ENCODE data around the gene PEX26.
"Not testable (repeated sequence)": the region's sequence is repeated elsewhere in the genome, so short reads cannot be mapped to it uniquely, and the experiment has no call there.

The PEX26 gene

DNA sequence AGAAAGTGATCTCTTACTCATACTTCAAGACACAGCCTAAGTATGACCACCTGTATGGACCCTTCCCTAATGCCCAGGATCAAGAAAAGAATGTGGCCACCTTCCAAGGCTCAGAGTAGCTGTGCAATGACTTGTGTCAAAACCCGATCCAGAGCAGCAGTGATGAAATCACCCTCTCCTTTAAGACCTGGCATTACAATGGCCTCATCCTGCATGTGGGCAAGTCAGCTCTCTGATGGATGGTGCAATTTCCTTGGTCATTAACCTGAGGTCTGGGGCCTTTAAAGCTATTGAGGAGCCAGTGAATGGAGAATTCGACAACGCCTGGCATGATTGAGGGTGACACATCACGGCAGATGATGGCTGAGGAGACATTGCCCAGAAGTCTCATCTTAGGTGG is 23.7 kb downstream of the PEX26 start:
- peaks cover 3% of the 10 kb centered on the region for H3K9me3 ChIP-seq (ENCODE audit: insufficient read depth, low read length, severe bottlenecking)
- H2AFZ ChIP-seq (ENCODE audit: low read depth, low read length): no peak overlapping the region
- no peaks in the 10 kb centered on the region for H4K20me1 ChIP-seq (ENCODE audit: insufficient read depth, low read length)
- no peaks in the 10 kb centered on the region for H3K27me3 ChIP-seq (ENCODE audit: insufficient read depth, low read length, poor library complexity)
- no peak overlapping the region for H3K4me3 ChIP-seq (ENCODE audit: low read depth in 1 of 2, low read length in 2 of 2)
- H3K4me1 ChIP-seq (ENCODE audit: insufficient read depth, low read length): no peaks in the 10 kb centered on the region
- no peak for DNase-seq
- peaks cover 16% of the 10 kb centered on the region; the same call in 1 of the 2 replicates for H3K36me3 ChIP-seq (ENCODE audit: insufficient read depth, low read length)
- no peak overlapping the region for H3K27ac ChIP-seq (ENCODE audit: low read length)
- H3K9ac ChIP-seq (ENCODE audit: low read depth, low read length): no peak overlapping the region
- H3K4me2 ChIP-seq (ENCODE audit: insufficient read depth, low read length): no peak overlapping the region
- no peaks in the 10 kb centered on the region for H3K79me2 ChIP-seq (ENCODE audit: insufficient read depth, low read length)
- no peak for TF ChIP-seq EZH2 (IDR thresholded peaks at IDR 0.05; ENCODE audit: borderline replicate concordance, low read depth, low read length, severe bottlenecking)
- TF ChIP-seq, protein P1, sequence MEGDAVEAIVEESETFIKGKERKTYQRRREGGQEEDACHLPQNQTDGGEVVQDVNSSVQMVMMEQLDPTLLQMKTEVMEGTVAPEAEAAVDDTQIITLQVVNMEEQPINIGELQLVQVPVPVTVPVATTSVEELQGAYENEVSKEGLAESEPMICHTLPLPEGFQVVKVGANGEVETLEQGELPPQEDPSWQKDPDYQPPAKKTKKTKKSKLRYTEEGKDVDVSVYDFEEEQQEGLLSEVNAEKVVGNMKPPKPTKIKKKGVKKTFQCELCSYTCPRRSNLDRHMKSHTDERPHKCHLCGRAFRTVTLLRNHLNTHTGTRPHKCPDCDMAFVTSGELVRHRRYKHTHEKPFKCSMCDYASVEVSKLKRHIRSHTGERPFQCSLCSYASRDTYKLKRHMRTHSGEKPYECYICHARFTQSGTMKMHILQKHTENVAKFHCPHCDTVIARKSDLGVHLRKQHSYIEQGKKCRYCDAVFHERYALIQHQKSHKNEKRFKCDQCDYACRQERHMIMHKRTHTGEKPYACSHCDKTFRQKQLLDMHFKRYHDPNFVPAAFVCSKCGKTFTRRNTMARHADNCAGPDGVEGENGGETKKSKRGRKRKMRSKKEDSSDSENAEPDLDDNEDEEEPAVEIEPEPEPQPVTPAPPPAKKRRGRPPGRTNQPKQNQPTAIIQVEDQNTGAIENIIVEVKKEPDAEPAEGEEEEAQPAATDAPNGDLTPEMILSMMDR (IDR thresholded peaks at IDR 0.05; ENCODE audit: borderline replicate concordance, extremely low read depth, low read length, poor library complexity, severe bottlenecking): no peak
- ATAC-seq (ENCODE audit: insufficient read depth, low read depth): no peak

DNA sequence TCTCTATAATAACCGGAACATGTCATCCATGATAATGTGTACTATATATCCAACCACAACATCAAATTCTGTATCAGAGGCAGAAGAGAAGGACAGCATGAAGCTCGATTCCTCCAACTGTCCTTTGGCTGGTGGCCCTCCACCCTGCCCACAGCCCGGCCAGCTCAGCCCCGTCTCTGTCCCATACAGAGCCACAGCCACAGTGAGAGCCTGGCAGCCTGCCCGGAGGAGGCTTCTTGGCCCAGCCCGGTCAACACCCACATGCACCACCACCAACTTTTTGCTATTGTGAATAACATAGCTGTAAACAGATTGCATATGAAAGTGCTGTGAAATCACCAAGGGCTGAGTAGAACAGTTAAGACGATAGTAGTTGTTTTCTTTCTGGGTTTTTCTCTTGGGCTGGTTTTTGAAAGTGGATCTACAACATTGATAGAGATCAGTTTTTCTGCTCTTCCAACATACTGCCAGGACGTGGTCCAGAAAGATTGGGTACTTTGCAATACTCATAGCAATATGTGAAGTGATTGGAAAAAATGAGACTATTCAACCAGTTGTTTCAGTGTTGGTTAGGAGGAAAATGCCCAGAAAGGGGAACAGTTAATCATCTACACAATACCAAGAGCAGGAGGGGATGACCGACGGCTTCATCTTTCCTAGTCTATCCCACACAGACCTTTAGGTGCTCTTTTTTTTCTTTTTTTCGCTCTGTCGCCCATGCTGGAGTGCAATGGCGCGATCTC is 25.9 kb downstream of the PEX26 start:
- H3K79me2 ChIP-seq (ENCODE audit: insufficient read depth, low read length): no peaks in the 10 kb centered on the region
- H3K27ac ChIP-seq (ENCODE audit: low read length): no peak overlapping the region
- TF ChIP-seq, protein P1 (IDR thresholded peaks at IDR 0.05; ENCODE audit: borderline replicate concordance, extremely low read depth, low read length, poor library complexity, severe bottlenecking): no peak
- no peak for TF ChIP-seq EZH2 (IDR thresholded peaks at IDR 0.05; ENCODE audit: borderline replicate concordance, low read depth, low read length, severe bottlenecking)
- peaks cover 13% of the 10 kb centered on the region; the same call in 1 of the 2 replicates for H3K36me3 ChIP-seq (ENCODE audit: insufficient read depth, low read length)
- H4K20me1 ChIP-seq (ENCODE audit: insufficient read depth, low read length): no peaks in the 10 kb centered on the region
- no peak overlapping the region for H3K4me2 ChIP-seq (ENCODE audit: insufficient read depth, low read length)
- ATAC-seq (ENCODE audit: insufficient read depth, low read depth): no peak
- no peaks in the 10 kb centered on the region for H3K4me1 ChIP-seq (ENCODE audit: insufficient read depth, low read length)
- DNase-seq: no peak
- H3K9ac ChIP-seq (ENCODE audit: low read depth, low read length): no peak overlapping the region
- no peak overlapping the region for H3K4me3 ChIP-seq (ENCODE audit: low read depth in 1 of 2, low read length in 2 of 2)
- peaks cover 3% of the 10 kb centered on the region for H3K9me3 ChIP-seq (ENCODE audit: insufficient read depth, low read length, severe bottlenecking)
- H3K27me3 ChIP-seq (ENCODE audit: insufficient read depth, low read length, poor library complexity): no peaks in the 10 kb centered on the region
- no peak overlapping the region for H2AFZ ChIP-seq (ENCODE audit: low read depth, low read length)

- 0 out of 2 replicates have a peak, but pooled peaks cover 2% of the 10 kb centered on the region for H4K20me1 ChIP-seq (ENCODE audit: insufficient read depth, low read length)
- H3K9me3 ChIP-seq (ENCODE audit: insufficient read depth, low read length, severe bottlenecking): peaks cover 3% of the 10 kb centered on the region
- ATAC-seq (ENCODE audit: insufficient read depth, low read depth): no peak
- H3K4me3 ChIP-seq (ENCODE audit: low read depth in 1 of 2, low read length in 2 of 2): no peak overlapping the region
- H3K27ac ChIP-seq (ENCODE audit: low read length): no peak overlapping the region
- DNase-seq: no peak
- H3K4me1 ChIP-seq (ENCODE audit: insufficient read depth, low read length): no peaks in the 10 kb centered on the region; the same call in 1 of the 2 replicates
- no peaks in the 10 kb centered on the region for H3K79me2 ChIP-seq (ENCODE audit: insufficient read depth, low read length)
- peaks cover 13% of the 10 kb centered on the region; the same call in 1 of the 2 replicates for H3K36me3 ChIP-seq (ENCODE audit: insufficient read depth, low read length)
- H2AFZ ChIP-seq (ENCODE audit: low read depth, low read length): no peak overlapping the region
- no peak overlapping the region for H3K4me2 ChIP-seq (ENCODE audit: insufficient read depth, low read length)
- H3K27me3 ChIP-seq (ENCODE audit: insufficient read depth, low read length, poor library complexity): no peaks in the 10 kb centered on the region
- H3K9ac ChIP-seq (ENCODE audit: low read depth, low read length): no peak overlapping the region
- TF ChIP-seq, protein P1 (IDR thresholded peaks at IDR 0.05; ENCODE audit: borderline replicate concordance, extremely low read depth, low read length, poor library complexity, severe bottlenecking): no peak
- no peak for TF ChIP-seq EZH2 (IDR thresholded peaks at IDR 0.05; ENCODE audit: borderline replicate concordance, low read depth, low read length, severe bottlenecking)
Measured at GRCh38 chr22:18104566-18104965, 26.8 kb downstream of the PEX26 start.

DNA sequence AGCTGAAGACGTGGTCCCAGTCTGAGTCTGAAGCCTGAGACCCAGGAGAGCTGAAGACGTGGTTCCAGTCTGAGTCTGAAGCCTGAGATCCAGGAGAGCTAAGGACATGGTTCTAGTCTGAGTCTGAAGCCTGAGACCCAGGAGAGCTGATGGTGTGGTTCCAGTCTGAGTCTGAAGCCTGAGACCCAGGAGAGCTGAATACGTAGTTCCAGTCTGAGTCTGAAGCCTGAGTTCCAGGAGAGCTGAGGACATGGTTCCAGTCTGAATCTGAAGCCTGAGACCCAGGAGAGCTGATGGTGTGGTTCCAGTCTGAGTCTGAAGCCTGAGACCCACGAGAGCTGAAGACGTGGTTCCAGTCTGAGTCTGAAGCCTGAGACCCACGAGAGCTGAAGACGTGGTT is 28.2 kb downstream of the PEX26 start:
- H3K27ac ChIP-seq (ENCODE audit: low read length); DNase-seq; H3K9me3 ChIP-seq (ENCODE audit: insufficient read depth, low read length, severe bottlenecking); H4K20me1 ChIP-seq (ENCODE audit: insufficient read depth, low read length); ATAC-seq (ENCODE audit: insufficient read depth, low read depth); H3K4me2 ChIP-seq (ENCODE audit: insufficient read depth, low read length); H3K9ac ChIP-seq (ENCODE audit: low read depth, low read length); H3K4me3 ChIP-seq (ENCODE audit: low read depth in 1 of 2, low read length in 2 of 2); H2AFZ ChIP-seq (ENCODE audit: low read depth, low read length); H3K79me2 ChIP-seq (ENCODE audit: insufficient read depth, low read length): not testable (repeated sequence)
- Histone ChIP-seq H3K4me1 (ENCODE audit: insufficient read depth, low read length) (peaks cover 12% of the 10 kb centered on the region), H3K27me3 (ENCODE audit: insufficient read depth, low read length, poor library complexity) (peaks cover 10% of the 10 kb centered on the region), H3K36me3 (ENCODE audit: insufficient read depth, low read length) (peaks cover 13% of the 10 kb centered on the region; the same call in 1 of the 2 replicates)

DNA sequence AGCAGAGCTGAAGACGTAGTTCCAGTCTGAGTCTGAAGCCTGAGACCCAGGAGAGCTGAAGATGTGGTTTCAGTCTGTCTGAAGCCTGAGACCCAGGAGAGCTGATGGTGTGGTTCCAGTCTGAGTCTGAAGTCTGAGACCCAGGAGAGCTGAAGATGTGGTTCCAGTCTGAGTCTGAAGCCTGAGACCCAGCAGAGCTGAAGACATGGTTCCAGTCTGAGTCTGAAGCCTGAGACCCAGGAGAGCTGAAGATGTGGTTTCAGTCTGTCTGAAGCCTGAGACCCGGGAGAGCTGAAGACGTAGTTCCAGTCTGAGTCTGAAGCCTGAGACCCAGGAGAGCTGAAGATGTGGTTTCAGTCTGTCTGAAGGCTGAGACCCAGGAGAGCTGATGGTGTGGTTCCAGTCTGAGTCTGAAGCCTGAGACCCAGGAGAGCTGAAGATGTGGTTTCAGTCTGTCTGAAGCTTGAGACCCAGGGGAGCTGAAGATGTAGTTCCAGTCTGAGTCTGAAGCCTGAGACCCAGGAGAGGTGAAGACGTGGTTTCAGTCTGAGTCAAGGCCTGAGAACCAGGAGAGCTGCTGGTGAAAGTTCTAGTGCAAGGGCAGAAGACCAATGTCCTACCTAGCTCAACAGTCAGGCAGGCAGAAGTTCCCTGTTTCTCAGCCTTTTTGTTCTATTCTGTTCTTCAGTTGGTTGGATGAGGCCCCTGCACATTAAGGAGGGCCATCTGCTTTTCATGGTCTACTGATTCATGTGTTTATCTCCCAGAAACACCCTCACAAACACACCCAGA is 29.0 kb downstream of the PEX26 start:
- not testable (repeated sequence) for ATAC-seq (ENCODE audit: insufficient read depth, low read depth); H3K4me2 ChIP-seq (ENCODE audit: insufficient read depth, low read length); H2AFZ ChIP-seq (ENCODE audit: low read depth, low read length); H3K4me3 ChIP-seq (ENCODE audit: low read depth in 1 of 2, low read length in 2 of 2); H3K9ac ChIP-seq (ENCODE audit: low read depth, low read length); H3K36me3 ChIP-seq (ENCODE audit: insufficient read depth, low read length); H3K79me2 ChIP-seq (ENCODE audit: insufficient read depth, low read length); DNase-seq; H3K27ac ChIP-seq (ENCODE audit: low read length); H3K9me3 ChIP-seq (ENCODE audit: insufficient read depth, low read length, severe bottlenecking); H4K20me1 ChIP-seq (ENCODE audit: insufficient read depth, low read length)
- peaks cover 13% of the 10 kb centered on the region for H3K4me1 ChIP-seq (ENCODE audit: insufficient read depth, low read length)
- peaks cover 13% of the 10 kb centered on the region for H3K27me3 ChIP-seq (ENCODE audit: insufficient read depth, low read length, poor library complexity)

All from DND-41 (cell line).